Sciatic nerve (tissue), 2 donors: Measurements from ENCODE around the gene GPR151. TPM values are rescaled to one million over a fixed set of nuclear protein-coding genes. Genes with fewer than 3 reads are reported as not detected.
A peak's percentile ranks its signal among the peaks of the same experiment; 100 is the strongest.
"Not testable (repeated sequence)": the region's sequence is repeated elsewhere in the genome, so short reads cannot be mapped to it uniquely, and the experiment has no call there.

ENCODE experiments used
- ATAC-seq: fragments of 200-7000 bp; cut with Tn5 transposase; one replicate; pipeline ENCODE4 v1.9.1; 2020; ENCODE audit warnings: mild to moderate bottlenecking, moderate library complexity
- DNase-seq: peaks from one replicate; pipeline ENCODE4 v3.0.0-alpha.2; 2020; ENCODE audit warnings: low spot score
- intact Hi-C: fragments of 100-400 bp; cut with DNase I; formaldehyde crosslinking; loops from one replicate; pipeline ENCODE4 v1.14.2; 2022
- total RNA-seq: library from RNA; stranded (reverse); fragmentation: NEBNext Ultra II Directional; extraction: Animal tissue kit (Norgen Biotek cat#: 25700); gene quantifications from one replicate; pipeline ENCODE4 v1.2.1, GENCODE V29; 2021
- donor health status: DM: no; HTN: no; CAD: no.
- donor health status: DM: no; HTN: no; CAD: no.

GPR151 gene
- total RNA-seq: not detected

GRCh38 chr5:146516151-146516475, at the start of gene GPR151:
Gene GPR151 (minus strand): TSS chr5:146516190. CDS start chr5:146516113, 77 bp downstream.
- ATAC-seq (no peak), DNase-seq (no peak)
- intact Hi-C loops: no loop called here

- no peak for DNase-seq
- ATAC-seq: no peak
- intact Hi-C loops: no loop called here
These were observed 48.2 kb upstream of the GPR151 start for GRCh38 chr5:146564007-146564762.

- intact Hi-C loops: no loop called here
- ATAC-seq (no peak), DNase-seq (no peak)
These were observed 46.5 kb upstream of the GPR151 start for GRCh38 chr5:146562461-146562860.

- DNase-seq (no peak), ATAC-seq (no peak)
- intact Hi-C loops: no loop called here
These were observed 45.7 kb upstream of the GPR151 start for GRCh38 chr5:146561711-146562110.

- no peak for ATAC-seq
- intact Hi-C loops: no loop called here
These were observed 44.3 kb upstream of the GPR151 start for GRCh38 chr5:146560205-146560812.

GRCh38 chr5:146556884-146557283, 40.9 kb upstream of the GPR151 start:
- ATAC-seq, DNase-seq, intact Hi-C loops: not testable (repeated sequence)

More at GRCh38 chr5:146560205-146560812, 44.3 kb upstream of the GPR151 start:
- DNase-seq: no peak

GRCh38 chr5:146553446-146553845, 37.5 kb upstream of the GPR151 start:
- DNase-seq: no peak
- intact Hi-C loops: no loop called here
- no peak for ATAC-seq

- intact Hi-C loops: no loop called here
- DNase-seq (no peak), ATAC-seq (no peak)
These were observed 33.6 kb upstream of the GPR151 start for GRCh38 chr5:146549615-146550014.

GRCh38 chr5:146548781-146549449, 32.9 kb upstream of the GPR151 start:
- ATAC-seq (no peak), DNase-seq (no peak)
- intact Hi-C loops: no loop called here

GRCh38 chr5:146544232-146544631, 28.2 kb upstream of the GPR151 start:
- ATAC-seq: no peak
- DNase-seq: no peak
- intact Hi-C loops: no loop called here

GRCh38 chr5:146541958-146542849, 26.2 kb upstream of the GPR151 start:
- ATAC-seq (peak; percentile 71), DNase-seq (peak; percentile 79)
- intact Hi-C loops: no loop called here

GRCh38 chr5:146540414-146540813, 24.4 kb upstream of the GPR151 start:
- DNase-seq: no peak
- no peak for ATAC-seq
- intact Hi-C loops: no loop called here

GRCh38 chr5:146539973-146540372, 24.0 kb upstream of the GPR151 start:
- intact Hi-C loops: no loop called here
- ATAC-seq (no peak), DNase-seq (no peak)

- intact Hi-C loops: no loop called here
- DNase-seq: no peak
- no peak for ATAC-seq
These were observed 22.4 kb upstream of the GPR151 start for GRCh38 chr5:146538432-146538831.

GRCh38 chr5:146533882-146534281, 17.9 kb upstream of the GPR151 start:
- ATAC-seq (no peak), DNase-seq (no peak)
- intact Hi-C loops: no loop called here

GRCh38 chr5:146533260-146533857, 17.4 kb upstream of the GPR151 start:
- ATAC-seq (peak; percentile 70), DNase-seq (peak; percentile 81)
- intact Hi-C loops: no loop called here

- intact Hi-C loops: no loop called here
- DNase-seq: no peak
- ATAC-seq: no peak
These were observed 14.0 kb upstream of the GPR151 start for GRCh38 chr5:146529984-146530383.

- intact Hi-C loops: no loop called here
- DNase-seq (no peak), ATAC-seq (no peak)
These were observed 12.2 kb upstream of the GPR151 start for GRCh38 chr5:146528236-146528635.

- intact Hi-C loops: no loop called here
- ATAC-seq (no peak), DNase-seq (no peak)
These were observed 11.8 kb upstream of the GPR151 start for GRCh38 chr5:146527785-146528184.
